GM21367 (cell line): ENCODE data around the gene PGPEP1.
A peak's percentile ranks its signal among the peaks of the same experiment; 100 is the strongest.
"Not testable (repeated sequence)": the region's sequence is repeated elsewhere in the genome, so short reads cannot be mapped to it uniquely, and the experiment has no call there.

Experiments
- ATAC-seq: cut with Tn5 transposase; IDR thresholded peaks from one replicate; pipeline ENCODE4 v1.9.1; 2021; ENCODE audit not compliant: unreplicated experiment

Gene PGPEP1

GRCh38 chr19:18363787-18364186 lies 23.4 kb downstream of the PGPEP1 start:
- no peak for ATAC-seq

- not testable (repeated sequence) for ATAC-seq
Measured at GRCh38 chr19:18364277-18364825, 24.0 kb downstream of the PGPEP1 start.

- ATAC-seq: no peak
Measured at GRCh38 chr19:18364826-18365528, 24.6 kb downstream of the PGPEP1 start.

GRCh38 chr19:18366021-18366435 lies 25.6 kb downstream of the PGPEP1 start:
- no peak for ATAC-seq

GRCh38 chr19:18368504-18369222 lies 28.3 kb downstream of the PGPEP1 start:
- no peak for ATAC-seq

- no peak for ATAC-seq
Measured at GRCh38 chr19:18373407-18373891, 33.1 kb downstream of the PGPEP1 start.

GRCh38 chr19:18373892-18374629 lies 33.7 kb downstream of the PGPEP1 start:
- peak; percentile 78 for ATAC-seq

GRCh38 chr19:18377026-18377425 lies 36.6 kb downstream of the PGPEP1 start:
- no peak for ATAC-seq

- ATAC-seq: no peak
Measured at GRCh38 chr19:18379803-18380747, 39.7 kb downstream of the PGPEP1 start.

- ATAC-seq: no peak
Measured at GRCh38 chr19:18380843-18381242, 40.4 kb downstream of the PGPEP1 start.

GRCh38 chr19:18383622-18384021 lies 43.2 kb downstream of the PGPEP1 start:
- ATAC-seq: not testable (repeated sequence)

- no peak for ATAC-seq
Measured at GRCh38 chr19:18384775-18385174, 44.4 kb downstream of the PGPEP1 start.

GRCh38 chr19:18385359-18385674 lies 44.9 kb downstream of the PGPEP1 start:
- ATAC-seq: no peak

GRCh38 chr19:18385675-18386542 lies 45.5 kb downstream of the PGPEP1 start, which contains the start of gene GDF15:
Gene GDF15, plus strand, starts transcription at chr19:18386158. Its CDS starts 32 bp downstream, at chr19:18386190.
- ATAC-seq: no peak

- no peak for ATAC-seq
Measured at GRCh38 chr19:18386543-18387271, 46.3 kb downstream of the PGPEP1 start.

GRCh38 chr19:18388100-18388959 lies 47.9 kb downstream of the PGPEP1 start:
- no peak for ATAC-seq

GRCh38 chr19:18388960-18389725 lies 48.7 kb downstream of the PGPEP1 start:
- ATAC-seq: no peak
